ENCODE measurements around the gene PIK3C2B. TPM values are rescaled to one million over a fixed set of nuclear protein-coding genes. Genes with fewer than 3 reads are reported as not detected.

PIK3C2B gene
- total RNA-seq, 1 experiment from 2014 or later: 24.7 TPM

GRCh38 chr1:204506969-204507316 lies 12.3 kb upstream of the PIK3C2B start:
- ChIA-PET POLR2A (interaction anchor here (2.5 to 3.0 kb wide), 2 partner anchors 9 to 13 kb away, joined by 19 to 63 read pairs; partner anchors contain the start of genes MDM4 and PIK3C2B), CTCF (interaction anchor here (1.5 to 3.6 kb wide), 6 partner anchors 9 to 300 kb away, joined by 5 to 22 read pairs (median 12); partner anchors contain the start of genes MDM4 and PIK3C2B)
- peak overlapping the region; percentile 58 for H3K4me3 ChIP-seq (ENCODE audit: low read depth, low read length)
- Mint-ChIP-seq H3K9me3 (ENCODE audit: unreplicated experiment) (no peaks in the 10 kb centered on the region), H3K27me3 (ENCODE audit: insufficient read depth, unreplicated experiment) (peaks cover 8% of the 10 kb centered on the region), H3K4me3 (ENCODE audit: unreplicated experiment) (peak overlapping the region; percentile 99), H3K4me1 (ENCODE audit: low read depth, unreplicated experiment) (peaks cover 20% of the 10 kb centered on the region), H3K36me3 (ENCODE audit: insufficient read depth, unreplicated experiment) (peaks cover 35% of the 10 kb centered on the region), H3K27ac (ENCODE audit: unreplicated experiment) (peak overlapping the region; percentile 98)
- H3K36me3 ChIP-seq (ENCODE audit: control insufficient read depth, insufficient read depth, low read length): no peaks in the 10 kb centered on the region
- no TSS peak for BruUV-seq (replicated peaks)
- intact Hi-C loops (cut with micrococcal nuclease; ENCODE audit: unreplicated experiment): loop anchor here (1.0 to 5.0 kb wide), 3 partner anchors 9 to 300 kb away; partner anchors contain the start of genes MDM4 and PIK3C2B
- no peaks in the 10 kb centered on the region for H3K9me3 ChIP-seq
- H3K4me1 ChIP-seq: peaks cover 4% of the 10 kb centered on the region; the same call in 1 of the 2 replicates
- H3K27me3 ChIP-seq (replicated peaks; ENCODE audit: control insufficient read depth, insufficient read depth, low read length): no peaks in the 10 kb centered on the region
- DNase-seq: peak; percentile 83 to 91
- TF ChIP-seq CTCF (IDR thresholded peaks at IDR 0.05; ENCODE audit: insufficient read depth in 1 of 2, low read depth in 1 of 2, low read length in 1 of 2, severe bottlenecking in 1 of 2, unreplicated experiment in 1 of 2): no peak

- intact Hi-C loops (cut with micrococcal nuclease; ENCODE audit: unreplicated experiment): loop anchor here (1.0 to 5.0 kb wide), 2 partner anchors 12 to 301 kb away; partner anchors contain the start of gene PIK3C2B
- Histone ChIP-seq H3K9me3 (no peaks in the 10 kb centered on the region), H3K4me3 (ENCODE audit: low read depth, low read length) (peak overlapping the region; percentile 58), H3K4me1 (peaks cover 4% of the 10 kb centered on the region; the same call in 1 of the 2 replicates), H3K27me3 (replicated peaks; ENCODE audit: control insufficient read depth, insufficient read depth, low read length) (no peaks in the 10 kb centered on the region), H3K36me3 (ENCODE audit: control insufficient read depth, insufficient read depth, low read length) (no peaks in the 10 kb centered on the region)
- TF ChIP-seq CTCF (IDR thresholded peaks at IDR 0.05; ENCODE audit: insufficient read depth in 1 of 2, low read depth in 1 of 2, low read length in 1 of 2, severe bottlenecking in 1 of 2, unreplicated experiment in 1 of 2): no peak
- Mint-ChIP-seq H3K27ac (ENCODE audit: unreplicated experiment) (peak overlapping the region; percentile 98), H3K4me1 (ENCODE audit: low read depth, unreplicated experiment) (peaks cover 20% of the 10 kb centered on the region), H3K4me3 (ENCODE audit: unreplicated experiment) (peak overlapping the region; percentile 99), H3K27me3 (ENCODE audit: insufficient read depth, unreplicated experiment) (peaks cover 8% of the 10 kb centered on the region), H3K36me3 (ENCODE audit: insufficient read depth, unreplicated experiment) (peaks cover 35% of the 10 kb centered on the region), H3K9me3 (ENCODE audit: unreplicated experiment) (no peaks in the 10 kb centered on the region)
- ChIA-PET POLR2A (interaction anchor here (2.5 to 3.0 kb wide), 2 partner anchors 10 to 12 kb away, joined by 19 to 63 read pairs; partner anchors contain the start of genes MDM4 and PIK3C2B), CTCF (interaction anchor here (0.6 to 3.6 kb wide), 7 partner anchors 10 to 301 kb away, joined by 3 to 22 read pairs (median 7); partner anchors contain the start of genes MDM4 and PIK3C2B)
- DNase-seq: peak; percentile 80 to 84
- BruUV-seq (replicated peaks): no TSS peak
These were observed 11.8 kb upstream of the PIK3C2B start for GRCh38 chr1:204506201-204506968.

- ChIA-PET POLR2A (interaction anchor here (2.5 to 3.0 kb wide), 2 partner anchors 10 to 11 kb away, joined by 19 to 63 read pairs; partner anchors contain the start of genes MDM4 and PIK3C2B), CTCF (interaction anchor here (0.5 to 3.6 kb wide), 8 partner anchors 11 to 301 kb away, joined by 3 to 22 read pairs (median 8); partner anchors contain the start of genes MDM4 and PIK3C2B)
- H3K27ac Mint-ChIP-seq (ENCODE audit: unreplicated experiment): peak overlapping the region; percentile 98
- no TSS peak for BruUV-seq (replicated peaks)
- H3K4me3 Mint-ChIP-seq (ENCODE audit: unreplicated experiment): peak overlapping the region; percentile 99
- no peak for TF ChIP-seq CTCF (IDR thresholded peaks at IDR 0.05; ENCODE audit: insufficient read depth in 1 of 2, low read depth in 1 of 2, low read length in 1 of 2, severe bottlenecking in 1 of 2, unreplicated experiment in 1 of 2)
- Histone ChIP-seq H3K4me3 (ENCODE audit: low read depth, low read length) (peak overlapping the region; percentile 49), H3K4me1 (peaks cover 4% of the 10 kb centered on the region; the same call in 1 of the 2 replicates), H3K9me3 (no peaks in the 10 kb centered on the region), H3K27me3 (replicated peaks; ENCODE audit: control insufficient read depth, insufficient read depth, low read length) (no peaks in the 10 kb centered on the region), H3K36me3 (ENCODE audit: control insufficient read depth, insufficient read depth, low read length) (no peaks in the 10 kb centered on the region)
- DNase-seq: no peak
- peaks cover 8% of the 10 kb centered on the region for H3K27me3 Mint-ChIP-seq (ENCODE audit: insufficient read depth, unreplicated experiment)
- no peaks in the 10 kb centered on the region for H3K9me3 Mint-ChIP-seq (ENCODE audit: unreplicated experiment)
- intact Hi-C loops (cut with micrococcal nuclease; ENCODE audit: unreplicated experiment): loop anchor here (1.0 to 5.0 kb wide), 2 partner anchors 11 to 302 kb away; partner anchors contain the start of gene PIK3C2B
- peaks cover 20% of the 10 kb centered on the region for H3K4me1 Mint-ChIP-seq (ENCODE audit: low read depth, unreplicated experiment)
- peaks cover 35% of the 10 kb centered on the region for H3K36me3 Mint-ChIP-seq (ENCODE audit: insufficient read depth, unreplicated experiment)
These were observed 11.1 kb upstream of the PIK3C2B start for GRCh38 chr1:204505674-204506200.
